ENCODE data around the gene MED10. TPM values are rescaled to one million over a fixed set of nuclear protein-coding genes. Genes with fewer than 3 reads are reported as not detected.

The MED10 gene
- total and polyA plus RNA-seq, 2 of the 4 experiments (the other 2 are of a cell fraction) = 9.1 to 60.0 TPM

DNA sequence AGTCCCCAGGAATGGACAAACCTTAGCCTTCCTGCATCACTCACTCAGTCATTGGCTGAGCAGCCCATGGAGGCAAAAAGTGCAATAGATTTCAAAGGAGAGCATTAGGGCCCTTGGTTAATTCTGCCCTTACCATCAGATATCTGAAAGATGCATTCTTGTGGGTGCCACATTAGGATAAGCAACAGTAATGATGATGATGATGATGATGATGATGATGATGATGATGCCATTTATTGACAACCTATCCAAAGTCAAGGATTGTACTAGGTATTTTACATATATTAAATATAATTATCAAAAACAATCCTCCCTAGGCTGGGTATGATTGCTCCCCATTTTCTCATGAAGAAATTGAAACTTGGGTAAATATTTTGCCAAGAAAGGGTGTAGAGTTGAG is 9.6 kb upstream of the MED10 start:
- H2BK120ac ChIP-seq (ENCODE audit: low read depth, low read length) = no peak overlapping the region
- no peak overlapping the region for H3K14ac ChIP-seq (replicated peaks; ENCODE audit: low read depth, low read length)
- H3K23ac ChIP-seq (ENCODE audit: low read depth, low read length) = no peak overlapping the region
- H2BK15ac ChIP-seq (ENCODE audit: low read depth, low read length) = no peak overlapping the region
- H4K8ac ChIP-seq (ENCODE audit: low read depth in 2 of 2, low read length in 2 of 2) = no peak overlapping the region
- TF ChIP-seq RAD21 (IDR thresholded peaks at IDR 0.05; ENCODE audit: low read length) (no peak), MXI1 (IDR thresholded peaks at IDR 0.05; ENCODE audit: borderline replicate concordance, low read depth, low read length) (no peak), RCOR1 (IDR thresholded peaks at IDR 0.05; ENCODE audit: insufficient replicate concordance, low read length) (no peak), BHLHE40 (IDR thresholded peaks at IDR 0.05; ENCODE audit: low read depth, low read length) (no peak), MAZ (IDR thresholded peaks at IDR 0.05; ENCODE audit: borderline replicate concordance, low read depth, low read length) (no peak), POLR2A (IDR thresholded peaks at IDR 0.05; ENCODE audit: low read depth, low read length) (no peak), RFX5 (IDR thresholded peaks at IDR 0.05; ENCODE audit: low read depth, low read length) (no peak), SMC3 (IDR thresholded peaks at IDR 0.05; ENCODE audit: low read depth, low read length) (no peak), CEBPB (IDR thresholded peaks at IDR 0.05; ENCODE audit: low read depth, low read length) (no peak), CHD1 (IDR thresholded peaks at IDR 0.05; ENCODE audit: low read depth, low read length) (no peak)
- H3K9me1 ChIP-seq (ENCODE audit: insufficient read depth, low read length) = no peaks in the 10 kb centered on the region
- H2BK20ac ChIP-seq (ENCODE audit: low read depth, low read length) = no peak overlapping the region
- no peak overlapping the region for H2BK5ac ChIP-seq (ENCODE audit: low read depth, low read length, poor library complexity, severe bottlenecking)
- no peak overlapping the region for H4K91ac ChIP-seq (ENCODE audit: insufficient read depth, low read depth, low read length)
- H3K9me3 ChIP-seq (ENCODE audit: control insufficient read depth, insufficient read depth, low read length) = no peaks in the 10 kb centered on the region
- peaks cover under 1% of the 10 kb centered on the region; the same call in 1 of the 2 replicates for H3K27me3 ChIP-seq (ENCODE audit: control insufficient read depth, insufficient read depth, low read length)
- no peak overlapping the region for H2AK5ac ChIP-seq (ENCODE audit: low read depth, low read length)
- no peak overlapping the region for H2AFZ ChIP-seq (replicated peaks; ENCODE audit: low read length, poor library complexity)
- H4K20me1 ChIP-seq (ENCODE audit: insufficient read depth, low read length) = no peaks in the 10 kb centered on the region
- CTCF ChIA-PET = interaction anchor here (0.7 kb wide), 1 partner anchor 15 kb away, joined by 3 read pairs; no protein-coding TSS in a partner anchor
- H3K36me3 ChIP-seq (ENCODE audit: control insufficient read depth, insufficient read depth, low read length) = no peaks in the 10 kb centered on the region
- POLR2A ChIA-PET (ENCODE audit: unreplicated experiment) = no interaction called here
- H3K4me1 ChIP-seq (ENCODE audit: control insufficient read depth, insufficient read depth, low read length) = no peaks in the 10 kb centered on the region
- H3K27ac ChIP-seq (ENCODE audit: insufficient read depth, low read length) = no peak overlapping the region
- H3K56ac ChIP-seq (ENCODE audit: extremely low read depth, insufficient read depth, low read length) = no peak overlapping the region
- DNase-seq (no peak), ATAC-seq (ENCODE audit: low read depth) (no peak)
- no peak overlapping the region for H3K18ac ChIP-seq (ENCODE audit: low read depth, low read length)
- dilution Hi-C loops (cut with HindIII; ENCODE audit: low sequenced_read_pairs, unreplicated experiment) = no loop called here
- no peak overlapping the region for H3K4me3 ChIP-seq (ENCODE audit: insufficient read depth, low read depth, low read length)
- intact Hi-C loops (cut with micrococcal nuclease) = no loop called here
- no peak overlapping the region for H3K4ac ChIP-seq (ENCODE audit: low read depth, low read length)
- H2AK9ac ChIP-seq (replicated peaks; ENCODE audit: low read depth, low read length, poor library complexity) = no peak overlapping the region
- BruUV-seq (replicated peaks) = no TSS peak
- no peak overlapping the region for H4K5ac ChIP-seq (ENCODE audit: low read depth, low read length)
- no peak overlapping the region for H3K4me2 ChIP-seq (ENCODE audit: low read depth, low read length)
- no peaks in the 10 kb centered on the region for H3K79me1 ChIP-seq (ENCODE audit: low read depth in 1 of 2, low read length in 2 of 2)
- in situ Hi-C loops (cut with MboI; ENCODE audit: low sequenced_read_pairs) = no loop called here
- H3K9ac ChIP-seq (ENCODE audit: low read depth, low read length) = no peak overlapping the region

All from IMR-90 (cell line).